Measurements from ENCODE around the gene PFDN6. TPM values are rescaled to one million over a fixed set of nuclear protein-coding genes. Genes with fewer than 3 reads are reported as not detected.

PFDN6 gene
- total and polyA plus RNA-seq, 2 of the 13 experiments (the other 11 are each of a cell fraction or from before 2014, with no cell fraction given) = 75.5 to 87.0 TPM

DNA sequence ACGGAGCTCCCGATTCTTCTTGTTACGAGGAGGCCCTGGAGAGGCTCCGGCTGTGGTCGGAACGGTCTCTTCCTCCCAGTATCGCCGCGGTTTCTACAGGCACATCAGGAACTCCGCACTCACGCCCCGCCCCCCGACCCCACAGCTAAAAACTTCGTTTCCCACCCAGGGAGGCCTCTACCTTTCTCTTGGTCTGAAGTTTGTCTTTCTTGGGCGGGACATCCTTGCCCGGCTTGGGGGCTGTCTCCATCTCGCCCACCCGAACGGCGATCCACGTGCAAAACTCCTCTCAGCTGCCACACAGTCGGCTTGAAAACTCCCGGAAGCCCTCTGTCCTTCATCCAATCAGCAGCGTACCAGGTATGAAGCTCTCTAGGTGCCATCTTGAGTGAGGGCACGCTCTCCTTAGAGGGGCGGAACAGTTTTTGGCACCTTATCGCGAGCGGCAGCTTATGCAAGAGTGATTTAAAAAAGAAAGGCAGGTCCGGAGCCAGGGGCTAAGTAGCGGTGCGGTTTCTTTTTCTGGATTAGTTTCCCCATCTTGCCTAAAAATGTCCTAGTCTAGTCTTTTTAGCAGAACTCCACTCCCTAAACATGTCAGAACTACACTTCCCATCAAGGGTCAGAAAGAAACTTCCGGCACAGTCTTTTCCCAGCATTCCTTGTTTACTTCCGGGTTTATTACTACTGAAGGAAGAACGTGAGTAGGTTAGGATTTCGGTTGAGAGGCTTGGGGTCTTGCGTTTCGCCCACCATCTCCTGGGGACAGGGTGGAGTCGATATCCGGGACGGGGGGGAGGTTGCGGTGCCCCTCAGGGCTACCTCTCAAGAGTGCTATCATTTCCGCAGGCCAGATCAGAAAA is at the start of gene PFDN6, which contains the start of gene WDR46 (continued):
- TF ChIP-seq RFX1 (IDR thresholded peaks at IDR 0.05) (no peak), NRL (CRISPR knock-in tag; IDR thresholded peaks at IDR 0.05; ENCODE audit: borderline replicate concordance) (0 out of 2 replicates have a peak, but pooled peaks have one; percentile 4), ARNTL (CRISPR knock-in tag; IDR thresholded peaks at IDR 0.05) (peak; percentile 28; the same call in 1 of the 2 replicates), CREBL2 (CRISPR knock-in tag; IDR thresholded peaks at IDR 0.05; ENCODE audit: borderline replicate concordance) (peak; percentile 5; the same call in 1 of the 2 replicates), MAFF (IDR thresholded peaks at IDR 0.05; ENCODE audit: low read depth, low read length) (0 out of 2 replicates have a peak, but pooled peaks have one; percentile 4), ZMYM4 (CRISPR knock-in tag; IDR thresholded peaks at IDR 0.05) (peak; percentile 9; the same call in 1 of the 2 replicates), ZEB1 (IDR thresholded peaks at IDR 0.05; ENCODE audit: insufficient replicate concordance, low read depth) (peak; percentile 81), ZSCAN31 (CRISPR knock-in tag; IDR thresholded peaks at IDR 0.05; ENCODE audit: low read depth) (0 out of 2 replicates have a peak, but pooled peaks have one; percentile 40), ZFP37 (CRISPR knock-in tag; IDR thresholded peaks at IDR 0.05; ENCODE audit: borderline replicate concordance) (no peak), HNRNPL (IDR thresholded peaks at IDR 0.05; ENCODE audit: low read depth, low read length) (no peak), ZNF598 (CRISPR knock-in tag; IDR thresholded peaks at IDR 0.05; ENCODE audit: borderline replicate concordance) (no peak), YEATS4 (CRISPR knock-in tag; IDR thresholded peaks at IDR 0.05; ENCODE audit: borderline replicate concordance) (peak; percentile 49; the same call in 1 of the 2 replicates), ZNF883 (CRISPR knock-in tag; IDR thresholded peaks at IDR 0.05; ENCODE audit: not compliant biosample characterization) (no peak), ZNF563 (CRISPR knock-in tag; IDR thresholded peaks at IDR 0.05) (peak; percentile 19; the same call in 1 of the 2 replicates), PHF21A (CRISPR knock-in tag; IDR thresholded peaks at IDR 0.05) (peak; percentile 69; the same call in 1 of the 2 replicates), ZBTB21 (CRISPR knock-in tag; IDR thresholded peaks at IDR 0.05) (no peak), RORA (CRISPR knock-in tag; IDR thresholded peaks at IDR 0.05) (no peak), CCAR2 (optimal IDR thresholded peaks at IDR 0.05; ENCODE audit: low read depth, low read length) (no peak), TRIM22 (IDR thresholded peaks at IDR 0.05) (no peak), KDM3A (CRISPR knock-in tag; IDR thresholded peaks at IDR 0.05; ENCODE audit: low read depth) (no peak), ZC3H13 (CRISPR knock-in tag; IDR thresholded peaks at IDR 0.05) (no peak; the same call in 1 of the 2 replicates), ZNF546 (CRISPR knock-in tag; conservative IDR thresholded peaks at IDR 0.05) (peak; percentile 64; the same call in 1 of the 2 replicates), ZNF20 (CRISPR knock-in tag; IDR thresholded peaks at IDR 0.05) (no peak)
- TF ChIP-seq, protein P1, sequence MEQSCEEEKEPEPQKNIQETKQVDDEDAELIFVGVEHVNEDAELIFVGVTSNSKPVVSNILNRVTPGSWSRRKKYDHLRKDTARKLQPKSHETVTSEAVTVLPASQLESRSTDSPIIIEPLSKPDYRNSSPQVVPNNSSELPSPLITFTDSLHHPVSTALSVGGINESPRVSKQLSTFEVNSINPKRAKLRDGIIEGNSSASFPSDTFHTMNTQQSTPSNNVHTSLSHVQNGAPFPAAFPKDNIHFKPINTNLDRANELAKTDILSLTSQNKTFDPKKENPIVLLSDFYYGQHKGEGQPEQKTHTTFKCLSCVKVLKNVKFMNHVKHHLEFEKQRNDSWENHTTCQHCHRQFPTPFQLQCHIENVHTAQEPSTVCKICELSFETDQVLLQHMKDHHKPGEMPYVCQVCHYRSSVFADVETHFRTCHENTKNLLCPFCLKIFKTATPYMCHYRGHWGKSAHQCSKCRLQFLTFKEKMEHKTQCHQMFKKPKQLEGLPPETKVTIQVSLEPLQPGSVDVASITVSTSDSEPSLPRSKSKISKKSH (CRISPR knock-in tag; IDR thresholded peaks at IDR 0.05; ENCODE audit: borderline replicate concordance) = no peak
- TF ChIP-seq, protein P2, sequence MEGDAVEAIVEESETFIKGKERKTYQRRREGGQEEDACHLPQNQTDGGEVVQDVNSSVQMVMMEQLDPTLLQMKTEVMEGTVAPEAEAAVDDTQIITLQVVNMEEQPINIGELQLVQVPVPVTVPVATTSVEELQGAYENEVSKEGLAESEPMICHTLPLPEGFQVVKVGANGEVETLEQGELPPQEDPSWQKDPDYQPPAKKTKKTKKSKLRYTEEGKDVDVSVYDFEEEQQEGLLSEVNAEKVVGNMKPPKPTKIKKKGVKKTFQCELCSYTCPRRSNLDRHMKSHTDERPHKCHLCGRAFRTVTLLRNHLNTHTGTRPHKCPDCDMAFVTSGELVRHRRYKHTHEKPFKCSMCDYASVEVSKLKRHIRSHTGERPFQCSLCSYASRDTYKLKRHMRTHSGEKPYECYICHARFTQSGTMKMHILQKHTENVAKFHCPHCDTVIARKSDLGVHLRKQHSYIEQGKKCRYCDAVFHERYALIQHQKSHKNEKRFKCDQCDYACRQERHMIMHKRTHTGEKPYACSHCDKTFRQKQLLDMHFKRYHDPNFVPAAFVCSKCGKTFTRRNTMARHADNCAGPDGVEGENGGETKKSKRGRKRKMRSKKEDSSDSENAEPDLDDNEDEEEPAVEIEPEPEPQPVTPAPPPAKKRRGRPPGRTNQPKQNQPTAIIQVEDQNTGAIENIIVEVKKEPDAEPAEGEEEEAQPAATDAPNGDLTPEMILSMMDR (CRISPR knock-in tag; IDR thresholded peaks at IDR 0.05) = 0 out of 2 replicates have a peak, but pooled peaks have one; percentile 3
